Measurements from ENCODE around the gene IGFBP5. TPM values are rescaled to one million over a fixed set of nuclear protein-coding genes. Genes with fewer than 3 reads are reported as not detected.

IGFBP5 gene
- total and polyA plus RNA-seq, 2 experiments from 2014 or later, result 37.9 to 117 TPM

DNA sequence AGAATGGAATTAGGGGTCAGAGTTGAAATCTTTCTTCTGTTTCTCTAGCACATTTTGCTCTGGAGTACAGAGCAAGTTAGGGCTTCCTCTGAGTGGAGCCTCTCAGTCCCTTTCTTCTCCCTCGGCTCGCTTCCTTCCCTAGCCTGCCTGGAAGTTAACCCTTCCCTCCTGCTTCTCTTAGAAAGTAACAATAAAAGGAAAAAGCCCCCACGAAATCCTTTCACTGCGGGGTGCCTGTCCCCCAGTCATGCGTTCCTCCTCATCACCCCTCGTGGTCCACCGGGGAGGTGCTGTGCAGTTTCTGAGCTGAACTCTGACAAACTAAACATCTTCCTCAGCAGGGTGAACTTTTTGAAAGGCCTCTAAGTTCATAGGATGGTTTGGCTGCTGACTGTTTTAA lies 60.2 kb downstream of the IGFBP5 start:
- Histone ChIP-seq H3K4me3 (no peak overlapping the region), H3K9ac (no peak overlapping the region)
- in situ Hi-C loops (cut with MboI), result no loop called here

DNA sequence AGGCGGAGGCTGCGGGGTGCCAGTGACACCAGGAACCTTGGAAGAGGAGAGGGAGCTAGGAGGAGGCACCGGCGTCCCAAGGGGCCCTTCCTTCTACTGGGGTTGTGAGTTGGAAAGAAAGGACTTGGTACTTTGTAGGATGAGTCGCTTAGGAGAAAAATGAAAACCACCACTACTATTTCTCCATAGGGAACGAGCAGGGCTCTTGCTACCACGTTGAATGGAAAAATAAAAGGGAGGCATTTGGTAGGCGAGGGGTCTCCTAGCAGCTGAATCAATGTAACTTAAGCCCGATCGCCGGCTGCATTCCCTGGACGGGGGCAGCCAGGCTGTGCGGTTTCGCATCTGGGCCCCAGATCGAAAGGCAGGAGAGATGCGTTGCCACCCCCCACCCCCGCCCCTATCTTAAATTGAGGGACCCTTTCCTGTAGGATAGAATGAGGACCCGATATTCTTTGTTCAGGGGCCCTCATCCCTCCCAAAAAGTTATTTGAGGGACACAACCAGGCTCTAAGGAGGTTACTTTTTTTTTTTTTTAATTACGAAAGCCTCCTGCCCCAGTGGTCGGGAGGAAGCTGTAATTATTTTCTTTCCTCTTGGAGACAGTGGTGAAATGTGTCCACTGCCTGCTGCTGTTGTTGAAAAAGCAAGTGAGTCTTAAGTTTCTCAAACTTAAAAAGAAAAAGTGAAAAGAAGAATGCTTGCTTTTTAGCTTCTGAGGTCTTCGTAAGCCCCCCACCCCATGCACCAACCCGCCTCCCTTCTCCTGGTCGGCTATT lies 60.8 kb downstream of the IGFBP5 start:
- Histone ChIP-seq H4K20me1 (ENCODE audit: insufficient read depth) (no peaks in the 10 kb centered on the region), H3K9me3 (ENCODE audit: low read depth) (no peaks in the 10 kb centered on the region), H3K9ac (no peak overlapping the region), H3K4me2 (ENCODE audit: unreplicated experiment) (peak overlapping the region; percentile 94), H3K9me2 (ENCODE audit: insufficient read depth) (no peaks in the 10 kb centered on the region), H3K27me3 (replicated peaks; ENCODE audit: insufficient read depth) (peaks cover 25% of the 10 kb centered on the region), H2AFZ (peak overlapping the region; percentile 77; the same call in 1 of the 2 replicates), H3K4me3 (peak overlapping the region; percentile 72), H3K27ac (no peak overlapping the region), H3K36me3 (ENCODE audit: low read depth) (no peaks in the 10 kb centered on the region), H3K4me1 (ENCODE audit: insufficient read depth) (peaks cover 8% of the 10 kb centered on the region; the same call in 1 of the 2 replicates), H3K79me2 (ENCODE audit: insufficient read depth) (no peaks in the 10 kb centered on the region), H3F3A (ENCODE audit: insufficient read depth) (no peaks in the 10 kb centered on the region)
- 19 to 24% methylated on average over 21 to 23 of the region's 23 CpGs for WGBS, 2 experiments (ENCODE audit: low coverage in 1 of 2, low lambda C conversion rate in 2 of 2, missing lambda C conversion rate in 2 of 2)
- in situ Hi-C loops (cut with MboI), result no loop called here
- TF ChIP-seq EZH2 (IDR thresholded peaks at IDR 0.05; ENCODE audit: insufficient read depth, poor library complexity, severe bottlenecking) (peak; percentile 34), EZH2phosphoT487 (IDR thresholded peaks at IDR 0.05; ENCODE audit: insufficient read depth, low read depth) (no peak)
- DNase-seq, result no peak

More for the DNA sequence above, 60.2 kb downstream of the IGFBP5 start:
- Histone ChIP-seq H3F3A (ENCODE audit: insufficient read depth) (no peaks in the 10 kb centered on the region), H2AFZ (no peak overlapping the region), H3K4me1 (ENCODE audit: insufficient read depth) (peaks cover 8% of the 10 kb centered on the region; the same call in 1 of the 2 replicates), H3K27me3 (replicated peaks; ENCODE audit: insufficient read depth) (peaks cover 25% of the 10 kb centered on the region), H3K79me2 (ENCODE audit: insufficient read depth) (no peaks in the 10 kb centered on the region), H3K9me2 (ENCODE audit: insufficient read depth) (no peaks in the 10 kb centered on the region), H3K9me3 (ENCODE audit: low read depth) (no peaks in the 10 kb centered on the region), H3K4me2 (ENCODE audit: unreplicated experiment) (no peak overlapping the region), H4K20me1 (ENCODE audit: insufficient read depth) (no peaks in the 10 kb centered on the region), H3K27ac (no peak overlapping the region), H3K36me3 (ENCODE audit: low read depth) (no peaks in the 10 kb centered on the region)
- TF ChIP-seq EZH2 (IDR thresholded peaks at IDR 0.05; ENCODE audit: insufficient read depth, poor library complexity, severe bottlenecking), result no peak
- DNase-seq, result no peak
- 71 to 74% methylated on average over 7 of the region's 7 CpGs for WGBS, 2 experiments (ENCODE audit: low coverage in 1 of 2, low lambda C conversion rate in 2 of 2, missing lambda C conversion rate in 2 of 2)

DNA sequence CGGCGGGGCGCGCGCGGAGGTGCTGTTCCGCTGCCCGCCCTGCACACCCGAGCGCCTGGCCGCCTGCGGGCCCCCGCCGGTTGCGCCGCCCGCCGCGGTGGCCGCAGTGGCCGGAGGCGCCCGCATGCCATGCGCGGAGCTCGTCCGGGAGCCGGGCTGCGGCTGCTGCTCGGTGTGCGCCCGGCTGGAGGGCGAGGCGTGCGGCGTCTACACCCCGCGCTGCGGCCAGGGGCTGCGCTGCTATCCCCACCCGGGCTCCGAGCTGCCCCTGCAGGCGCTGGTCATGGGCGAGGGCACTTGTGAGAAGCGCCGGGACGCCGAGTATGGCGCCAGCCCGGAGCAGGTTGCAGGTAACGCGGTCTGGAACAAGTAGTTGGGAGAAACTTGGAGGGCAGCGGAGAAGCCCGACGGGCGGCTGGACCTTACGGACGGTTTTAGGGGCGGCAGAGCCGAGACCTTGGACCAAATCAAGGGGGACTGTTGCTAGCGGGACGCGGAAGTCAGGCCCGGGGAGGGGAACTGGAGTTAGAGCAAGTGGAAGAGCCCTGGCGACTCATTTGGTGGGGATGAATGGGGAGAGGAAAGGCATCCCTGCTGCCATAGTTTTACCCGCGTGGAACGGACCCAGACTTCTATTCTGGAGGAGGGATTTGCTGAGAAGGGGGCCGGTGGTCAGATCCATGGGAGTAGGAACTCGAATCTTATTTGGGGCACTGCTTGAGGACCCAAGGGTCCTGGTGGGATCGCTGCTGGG lies 61.6 kb downstream of the IGFBP5 start:
- Histone ChIP-seq H3K36me3 (ENCODE audit: low read depth) (no peaks in the 10 kb centered on the region), H3K4me2 (ENCODE audit: unreplicated experiment) (peak overlapping the region; percentile 94), H3K9ac (no peak overlapping the region), H3K27ac (no peak overlapping the region), H2AFZ (peak overlapping the region; percentile 77), H3K4me3 (peak overlapping the region; percentile 72), H3K9me3 (ENCODE audit: low read depth) (no peaks in the 10 kb centered on the region), H3K4me1 (ENCODE audit: insufficient read depth) (peaks cover 8% of the 10 kb centered on the region; the same call in 1 of the 2 replicates), H3F3A (ENCODE audit: insufficient read depth) (no peaks in the 10 kb centered on the region), H3K27me3 (replicated peaks; ENCODE audit: insufficient read depth) (peaks cover 25% of the 10 kb centered on the region), H4K20me1 (ENCODE audit: insufficient read depth) (no peaks in the 10 kb centered on the region), H3K9me2 (ENCODE audit: insufficient read depth) (no peaks in the 10 kb centered on the region), H3K79me2 (ENCODE audit: insufficient read depth) (no peaks in the 10 kb centered on the region)
- 1 to 2% methylated on average over 59 to 66 of the region's 71 CpGs for WGBS, 2 experiments (ENCODE audit: low coverage in 1 of 2, low lambda C conversion rate in 2 of 2, missing lambda C conversion rate in 2 of 2)
- in situ Hi-C loops (cut with MboI), result no loop called here
- DNase-seq, result peak; percentile 48
- TF ChIP-seq EZH2phosphoT487 (IDR thresholded peaks at IDR 0.05; ENCODE audit: insufficient read depth, low read depth) (no peak), EZH2 (IDR thresholded peaks at IDR 0.05; ENCODE audit: insufficient read depth, poor library complexity, severe bottlenecking) (no peak)

DNA sequence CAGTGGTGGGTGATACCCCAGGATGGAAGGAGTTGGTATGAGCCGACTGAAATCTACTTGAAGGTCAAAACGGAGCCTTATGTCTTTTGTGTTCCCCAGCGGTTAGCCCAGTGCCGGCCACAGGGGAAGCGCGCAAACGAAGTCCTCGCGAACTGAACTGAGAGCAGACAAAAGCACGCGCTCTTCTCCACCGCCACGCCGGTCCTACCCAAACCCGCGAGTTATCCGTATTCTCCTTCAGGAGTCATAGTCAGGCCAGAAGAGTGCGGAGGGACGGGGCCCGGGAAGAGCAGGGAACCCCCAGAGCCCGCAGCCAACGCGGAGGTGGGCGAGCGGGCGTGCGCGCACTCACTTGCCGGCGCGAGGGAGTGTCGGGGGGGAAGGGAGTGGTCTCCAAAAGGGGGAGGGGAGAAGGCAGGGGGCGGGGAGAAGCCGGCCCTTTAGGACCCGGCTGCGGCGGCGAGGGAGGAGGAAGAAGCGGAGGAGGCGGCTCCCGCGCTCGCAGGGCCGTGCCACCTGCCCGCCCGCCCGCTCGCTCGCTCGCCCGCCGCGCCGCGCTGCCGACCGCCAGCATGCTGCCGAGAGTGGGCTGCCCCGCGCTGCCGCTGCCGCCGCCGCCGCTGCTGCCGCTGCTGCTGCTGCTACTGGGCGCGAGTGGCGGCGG lies 62.3 kb downstream of the IGFBP5 start, which contains the start of gene IGFBP2:
Gene IGFBP2, plus strand, starts transcription at position 469 of the 664 bp plus-strand sequence. Its CDS starts 104 bp downstream, at position 573.
- H3K9ac ChIP-seq, result no peak within 1 kb of the TSS
- WGBS, 2 experiments (ENCODE audit: low coverage in 1 of 2, low lambda C conversion rate in 2 of 2, missing lambda C conversion rate in 2 of 2), result 3 to 4% methylated on average over 28 to 61 of the region's 70 CpGs
- H3F3A ChIP-seq (ENCODE audit: insufficient read depth), result no peaks in the 10 kb centered on the region
- H3K4me2 ChIP-seq (ENCODE audit: unreplicated experiment), result peak within 1 kb of the TSS; percentile 94
- TF ChIP-seq EZH2 (IDR thresholded peaks at IDR 0.05; ENCODE audit: insufficient read depth, poor library complexity, severe bottlenecking) (peak; percentile 51), EZH2phosphoT487 (IDR thresholded peaks at IDR 0.05; ENCODE audit: insufficient read depth, low read depth) (no peak)
- H3K9me2 ChIP-seq (ENCODE audit: insufficient read depth), result no peaks in the 10 kb centered on the region
- H4K20me1 ChIP-seq (ENCODE audit: insufficient read depth), result no peaks in the 10 kb centered on the region
- H3K27me3 ChIP-seq (replicated peaks; ENCODE audit: insufficient read depth), result peaks cover 25% of the 10 kb centered on the region
- peak within 1 kb of the TSS; percentile 72 for H3K4me3 ChIP-seq
- no peaks in the 10 kb centered on the region for H3K79me2 ChIP-seq (ENCODE audit: insufficient read depth)
- no peaks in the 10 kb centered on the region for H3K36me3 ChIP-seq (ENCODE audit: low read depth)
- H3K9me3 ChIP-seq (ENCODE audit: low read depth), result no peaks in the 10 kb centered on the region
- peak; percentile 55 for DNase-seq
- peaks cover 8% of the 10 kb centered on the region; the same call in 1 of the 2 replicates for H3K4me1 ChIP-seq (ENCODE audit: insufficient read depth)
- peak within 1 kb of the TSS; percentile 77 for H2AFZ ChIP-seq
- no peak within 1 kb of the TSS for H3K27ac ChIP-seq
- in situ Hi-C loops (cut with MboI), result no loop called here
